ENCODE measurements around the gene HPS5. TPM values are rescaled to one million over a fixed set of nuclear protein-coding genes. Genes with fewer than 3 reads are reported as not detected.

Gene HPS5
- total and polyA plus RNA-seq, 2 of the 4 experiments (the other 2 are of a cell fraction): 7.9 to 28.3 TPM

DNA sequence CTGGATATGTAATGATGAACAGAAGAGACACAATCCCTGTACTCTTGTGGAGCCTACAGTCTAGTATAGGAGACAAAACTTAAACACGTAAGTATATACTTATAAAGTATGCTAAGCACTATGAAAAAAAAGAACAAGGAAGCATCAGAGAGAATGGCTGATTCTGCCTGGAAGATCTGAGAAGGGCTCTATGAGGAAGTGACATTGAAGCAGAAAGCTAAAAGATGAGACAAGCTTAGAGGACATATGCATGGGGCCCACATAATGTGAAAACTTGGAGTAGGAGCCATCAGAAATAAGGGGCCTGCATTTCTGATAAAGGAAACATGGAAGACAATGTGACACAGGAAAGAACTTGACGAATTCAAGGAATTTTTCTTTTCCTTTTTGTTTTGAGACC is 39.3 kb downstream of the HPS5 start:
- Histone ChIP-seq H3K9me1 (ENCODE audit: insufficient read depth, low read length) (no peaks in the 10 kb centered on the region), H3K14ac (replicated peaks; ENCODE audit: low read depth, low read length) (no peak overlapping the region), H3K9ac (ENCODE audit: low read depth, low read length) (no peak overlapping the region), H2BK15ac (ENCODE audit: low read depth, low read length) (no peak overlapping the region), H3K56ac (ENCODE audit: extremely low read depth, insufficient read depth, low read length) (no peak overlapping the region), H2AFZ (replicated peaks; ENCODE audit: low read length, poor library complexity) (no peak overlapping the region), H2AK9ac (replicated peaks; ENCODE audit: low read depth, low read length, poor library complexity) (no peak overlapping the region), H3K4me1 (ENCODE audit: control insufficient read depth, insufficient read depth, low read length) (no peaks in the 10 kb centered on the region), H3K9me3 (ENCODE audit: control insufficient read depth, insufficient read depth, low read length) (no peaks in the 10 kb centered on the region), H3K27ac (ENCODE audit: insufficient read depth, low read length) (no peak overlapping the region), H3K23ac (ENCODE audit: low read depth, low read length) (no peak overlapping the region), H2BK20ac (ENCODE audit: low read depth, low read length) (no peak overlapping the region), H4K20me1 (ENCODE audit: insufficient read depth, low read length) (no peaks in the 10 kb centered on the region), H3K79me1 (ENCODE audit: low read depth in 1 of 2, low read length in 2 of 2) (no peaks in the 10 kb centered on the region; a peak in 1 of 4 replicates), H3K27me3 (ENCODE audit: control insufficient read depth, insufficient read depth, low read length) (no peaks in the 10 kb centered on the region), H4K91ac (ENCODE audit: insufficient read depth, low read depth, low read length) (no peak overlapping the region), H3K36me3 (ENCODE audit: control insufficient read depth, insufficient read depth, low read length) (peaks cover 23% of the 10 kb centered on the region), H2BK120ac (ENCODE audit: low read depth, low read length) (no peak overlapping the region), H2AK5ac (ENCODE audit: low read depth, low read length) (no peak overlapping the region), H3K4ac (ENCODE audit: low read depth, low read length) (no peak overlapping the region), H2BK5ac (ENCODE audit: low read depth, low read length, poor library complexity, severe bottlenecking) (no peak overlapping the region), H4K5ac (ENCODE audit: low read depth, low read length) (no peak overlapping the region), H4K8ac (ENCODE audit: low read depth in 2 of 2, low read length in 2 of 2) (no peak overlapping the region), H3K4me2 (ENCODE audit: low read depth, low read length) (no peak overlapping the region), H3K4me3 (ENCODE audit: insufficient read depth, low read depth, low read length) (no peak overlapping the region), H3K18ac (ENCODE audit: low read depth, low read length) (no peak overlapping the region)
- in situ Hi-C loops (cut with MboI; ENCODE audit: low sequenced_read_pairs) (no loop called here), intact Hi-C loops (cut with micrococcal nuclease) (no loop called here), dilution Hi-C loops (cut with HindIII; ENCODE audit: low sequenced_read_pairs, unreplicated experiment) (no loop called here)
- ChIA-PET POLR2A (ENCODE audit: unreplicated experiment) (no interaction called here), CTCF (interaction anchor here (1.0 kb wide), 1 partner anchor 15 kb away, joined by 3 read pairs; no protein-coding TSS in a partner anchor)
- DNase-seq: no peak
- BruUV-seq (replicated peaks): no TSS peak
- TF ChIP-seq CEBPB (IDR thresholded peaks at IDR 0.05; ENCODE audit: low read depth, low read length) (no peak), FOS (IDR thresholded peaks at IDR 0.05; ENCODE audit: low read depth, low read length) (no peak), BHLHE40 (IDR thresholded peaks at IDR 0.05; ENCODE audit: low read depth, low read length) (no peak), CHD1 (IDR thresholded peaks at IDR 0.05; ENCODE audit: low read depth, low read length) (no peak)
- no peak for ATAC-seq (ENCODE audit: low read depth)
- no CpG with 5 or more reads among the region's 2 CpGs for WGBS, 2 experiments (ENCODE audit: extremely low coverage in 2 of 2, insufficient read length in 1 of 2)
